AG04449 (cell line): Measurements from ENCODE around the gene EMC9.

Experiments
- CTCF ChIA-PET: fragments of 350-600 bp; formaldehyde crosslinking; extraction: SDS; loops from one replicate; lab custom pipeline; 2021; ENCODE audit warnings: antibody characterized with exemption; lab: Yijun Ruan, JAX
- POLR2A ChIA-PET: fragments of 400-600, 350-600 bp; formaldehyde crosslinking; extraction: SDS; loops from one replicate; lab custom pipeline; 2020; ENCODE audit warnings: antibody characterized with exemption, inconsistent platforms; lab: Yijun Ruan, JAX
- DNase-seq: peaks from one replicate; pipeline ENCODE4 v3.0.0-alpha.2; 2010; ENCODE audit warnings: low read depth, low spot score
- H3K4me3 ChIP-seq: 2 replicates; pipeline ENCODE4 v1.5.1; 2011; ENCODE audit warnings: low read depth, mild to moderate bottlenecking, control low read depth, low read length
- CTCF ChIP-seq: IDR thresholded peaks from one replicate; pipeline ENCODE4 v1.5.1; 2011; ENCODE audit warnings: mild to moderate bottlenecking, moderate library complexity, low read length, control low read depth, inconsistent platforms; ENCODE audit not compliant: insufficient read depth; ENCODE audit errors: missing control alignments

The EMC9 gene

GRCh38 chr14:24132976-24133375 lies 8.4 kb downstream of the EMC9 start:
- H3K4me3 ChIP-seq: no peak overlapping the region
- POLR2A ChIA-PET: no interaction called here
- DNase-seq: no peak
- CTCF ChIA-PET: interaction anchor here (0.8 to 2.0 kb wide), 4 partner anchors 13 to 28 kb away, joined by 3 to 8 read pairs (median 6); partner anchors contain the start of genes IRF9, NRL and PSME2
- TF ChIP-seq CTCF: no peak

GRCh38 chr14:24132061-24132685 lies 9.2 kb downstream of the EMC9 start:
- ChIA-PET CTCF (interaction anchor here (0.9 to 1.6 kb wide), 2 partner anchors 16 to 42 kb away, joined by 3 read pairs; no protein-coding TSS in a partner anchor), POLR2A (no interaction called here)
- no peak for TF ChIP-seq CTCF
- no peak overlapping the region for H3K4me3 ChIP-seq
- no peak for DNase-seq

- CTCF ChIA-PET: interaction anchor here (0.9 to 1.6 kb wide), 2 partner anchors 15 to 41 kb away, joined by 3 read pairs; no protein-coding TSS in a partner anchor
- no peak for DNase-seq
- H3K4me3 ChIP-seq: no peak overlapping the region
- no peak for TF ChIP-seq CTCF
- POLR2A ChIA-PET: no interaction called here
Observed at GRCh38 chr14:24131549-24131966, 9.8 kb downstream of the EMC9 start.

- ChIA-PET CTCF (interaction anchor here (0.9 to 1.6 kb wide), 2 partner anchors 15 to 41 kb away, joined by 3 read pairs; no protein-coding TSS in a partner anchor), POLR2A (no interaction called here)
- no peak for DNase-seq
- no peak overlapping the region for H3K4me3 ChIP-seq
- TF ChIP-seq CTCF: no peak
Observed at GRCh38 chr14:24130717-24131548, 10.5 kb downstream of the EMC9 start.

- no peak for TF ChIP-seq CTCF
- H3K4me3 ChIP-seq: no peak within 1 kb of the TSS
- POLR2A ChIA-PET: no interaction called here
- DNase-seq: no peak
- CTCF ChIA-PET: no interaction called here
Observed at GRCh38 chr14:24130380-24130716, 11.0 kb downstream of the EMC9 start, which contains the start of gene FITM1. Gene FITM1 (plus strand): TSS chr14:24130659. CDS start chr14:24131564, 905 bp downstream.

- no peak for TF ChIP-seq CTCF
- no peak for DNase-seq
- ChIA-PET CTCF (interaction anchor here (1.7 kb wide), 1 partner anchor 32 kb away, joined by 4 read pairs; the partner anchor contains the start of gene IRF9), POLR2A (interaction anchor here (0.8 kb wide), 1 partner anchor 15 kb away, joined by 3 read pairs; the partner anchor contains the start of genes DCAF11 and NRL)
- H3K4me3 ChIP-seq: no peak overlapping the region
Observed at GRCh38 chr14:24129410-24129998, 11.9 kb downstream of the EMC9 start.
